8988T (cell line): ENCODE measurements around the gene CXCL9.
"Not testable (repeated sequence)": the region's sequence is repeated elsewhere in the genome, so short reads cannot be mapped to it uniquely, and the experiment has no call there.

ENCODE experiments used
- DNase-seq: peaks from one replicate; pipeline ENCODE4 v3.0.0; 2011

The CXCL9 gene

DNA sequence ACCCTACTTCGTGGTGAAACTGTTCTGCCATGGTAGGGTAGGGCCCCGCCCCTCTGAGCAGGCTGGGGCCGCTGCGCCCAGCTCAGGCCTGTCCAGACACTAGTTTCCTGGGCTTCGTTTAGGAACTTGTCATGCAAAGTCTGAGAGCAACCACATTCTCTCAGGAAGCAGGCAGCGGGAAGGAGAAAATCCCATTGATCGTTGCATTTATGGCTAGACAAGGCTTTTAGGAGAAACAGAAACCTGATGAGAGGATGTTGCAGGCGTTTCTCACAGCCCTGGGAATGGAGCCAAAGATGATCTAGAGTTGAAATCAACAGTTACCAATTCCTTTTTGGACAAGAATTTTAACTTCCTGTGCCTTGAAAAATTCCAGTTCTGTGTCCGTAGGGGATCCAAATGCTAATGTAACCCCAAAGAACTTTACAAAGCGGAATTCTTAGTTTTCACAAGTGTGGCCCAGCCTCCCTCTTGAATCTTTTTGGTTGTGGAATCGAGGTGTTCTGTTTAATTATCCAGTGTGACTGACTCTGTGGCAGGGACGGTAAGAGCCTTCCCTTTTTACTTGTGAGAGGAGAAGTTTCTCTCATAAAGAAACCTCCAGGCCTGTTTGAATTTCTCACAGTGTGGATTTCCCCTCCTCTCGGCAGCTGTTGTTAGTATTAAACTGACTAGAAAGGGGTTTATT lies 4.5 kb upstream of the CXCL9 start:
- no peak for DNase-seq

GRCh38 chr4:76011018-76011670 lies 3.8 kb upstream of the CXCL9 start:
- no peak for DNase-seq

GRCh38 chr4:76010576-76010975 lies 3.3 kb upstream of the CXCL9 start:
- DNase-seq, result no peak

- no peak for DNase-seq
Observed at GRCh38 chr4:76009311-76009710, 2.0 kb upstream of the CXCL9 start.

- no peak for DNase-seq
Observed at GRCh38 chr4:76003620-76004019, 3.7 kb downstream of the CXCL9 start.

DNA sequence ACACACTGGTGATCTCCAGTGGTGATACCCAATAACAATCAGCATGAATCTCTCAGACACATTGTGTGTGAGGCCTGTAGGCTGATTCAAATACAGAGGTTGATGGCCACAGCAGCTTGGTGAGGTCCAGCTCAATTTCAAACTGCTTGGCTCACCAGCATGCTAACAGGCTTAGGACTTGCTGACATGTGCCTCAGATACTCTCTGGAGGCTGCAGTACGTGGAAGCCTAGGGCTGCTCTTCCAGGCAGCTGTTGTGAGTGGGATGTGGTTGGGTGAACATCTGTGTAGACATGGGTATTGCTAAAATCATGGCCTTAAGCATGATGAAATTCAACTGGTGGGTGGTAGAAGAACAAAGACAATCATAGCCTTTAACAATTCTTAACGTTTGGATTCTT lies 4.3 kb downstream of the CXCL9 start:
- DNase-seq, result no peak

- no peak for DNase-seq
Observed at GRCh38 chr4:76002176-76002575, 5.1 kb downstream of the CXCL9 start.

GRCh38 chr4:76001700-76002099 lies 5.6 kb downstream of the CXCL9 start:
- DNase-seq, result no peak

DNA sequence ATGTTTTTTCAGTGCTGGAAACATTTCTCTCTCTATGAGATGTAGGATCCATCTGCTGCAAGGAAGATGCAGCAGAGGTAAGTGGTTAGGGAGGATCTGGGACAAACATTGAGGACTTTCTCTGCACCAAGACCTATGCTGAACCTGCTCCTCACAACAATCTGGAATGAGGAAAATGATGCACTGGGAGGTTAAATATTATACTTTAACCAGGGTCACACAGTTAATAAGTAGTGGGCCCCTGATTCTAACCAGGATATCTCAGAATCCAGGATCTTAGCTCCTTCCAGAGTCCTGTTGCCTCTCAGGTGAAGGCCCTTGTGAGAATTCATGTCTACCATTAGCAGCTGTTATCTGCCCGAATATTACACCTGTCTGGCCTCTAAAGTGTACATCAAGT lies 7.0 kb downstream of the CXCL9 start:
- no peak for DNase-seq

- not testable (repeated sequence) for DNase-seq
Observed at GRCh38 chr4:75998525-75999147, 8.7 kb downstream of the CXCL9 start.

DNA sequence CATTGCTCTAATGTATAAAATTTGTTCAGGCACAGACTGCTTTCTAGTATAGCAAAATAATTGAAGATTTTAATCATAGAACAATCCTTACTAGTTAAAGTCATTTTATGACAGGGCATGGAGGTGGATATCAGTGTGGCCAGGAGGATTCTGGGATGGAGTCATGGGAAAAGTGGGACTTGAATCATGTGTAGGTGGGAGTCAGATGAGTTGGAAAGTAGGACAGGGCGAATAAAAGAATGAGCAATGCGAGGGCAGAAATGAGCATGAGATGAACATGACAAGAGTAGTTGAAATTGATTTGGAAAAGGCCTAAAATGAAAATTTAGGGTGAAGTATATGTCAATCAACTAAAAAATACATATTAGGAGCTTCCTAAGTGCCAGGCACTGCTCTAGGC lies 9.4 kb downstream of the CXCL9 start:
- DNase-seq, result no peak

GRCh38 chr4:75997081-75997480 lies 10.2 kb downstream of the CXCL9 start:
- no peak for DNase-seq

DNA sequence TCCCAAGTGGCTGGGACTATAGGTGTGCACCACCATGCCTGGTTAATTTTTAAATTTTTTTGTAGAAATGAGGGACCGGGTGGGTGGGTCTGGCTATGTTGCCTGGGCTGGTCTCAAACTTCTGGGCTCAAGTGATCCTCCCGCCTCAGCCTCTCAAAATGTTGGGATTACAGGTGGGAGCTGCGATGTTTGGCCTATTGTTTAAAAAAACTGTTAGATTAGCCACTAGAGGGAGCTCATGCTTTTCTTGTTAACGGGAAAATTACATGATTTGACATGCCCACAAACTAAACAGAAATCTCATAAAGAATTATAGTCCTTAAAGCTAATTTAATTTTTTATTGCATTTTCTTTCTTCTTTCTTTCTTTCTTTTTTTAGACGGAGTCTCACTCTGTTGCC lies 11.6 kb downstream of the CXCL9 start:
- no peak for DNase-seq

- DNase-seq, result no peak
Observed at GRCh38 chr4:75992462-75992861, 14.8 kb downstream of the CXCL9 start.

DNA sequence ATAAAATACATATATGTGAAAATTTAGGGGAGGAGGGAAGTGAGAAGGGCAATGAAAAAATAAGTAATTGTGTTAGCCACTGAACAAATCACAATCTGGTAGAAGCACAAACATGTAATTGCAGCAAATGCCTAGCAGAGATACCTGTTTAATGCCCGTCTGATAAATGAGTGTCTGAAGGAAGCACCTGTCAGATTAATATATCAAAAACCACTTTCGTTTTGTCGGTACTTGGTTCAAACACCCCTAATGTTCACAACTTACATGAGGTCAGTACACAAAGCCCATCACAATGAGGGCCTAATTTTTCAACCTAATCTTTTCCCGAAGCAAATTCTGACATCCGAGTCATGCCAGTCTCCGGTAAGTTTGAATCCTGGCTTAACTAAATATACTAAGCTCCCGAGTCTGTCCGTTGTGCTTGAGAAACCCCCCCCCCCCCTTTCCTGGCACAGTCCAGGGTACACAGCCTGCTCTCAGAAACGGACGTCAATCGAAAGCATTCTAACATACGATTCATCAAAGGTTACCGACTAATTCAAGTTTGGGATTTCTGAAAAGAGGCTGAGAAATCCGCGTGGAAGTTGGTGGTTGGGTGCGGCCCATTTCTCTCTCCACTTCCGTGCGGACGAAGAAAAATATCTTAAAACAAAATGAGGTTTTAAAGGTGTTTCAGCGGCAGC lies 17.3 kb downstream of the CXCL9 start:
- DNase-seq, result no peak

DNA sequence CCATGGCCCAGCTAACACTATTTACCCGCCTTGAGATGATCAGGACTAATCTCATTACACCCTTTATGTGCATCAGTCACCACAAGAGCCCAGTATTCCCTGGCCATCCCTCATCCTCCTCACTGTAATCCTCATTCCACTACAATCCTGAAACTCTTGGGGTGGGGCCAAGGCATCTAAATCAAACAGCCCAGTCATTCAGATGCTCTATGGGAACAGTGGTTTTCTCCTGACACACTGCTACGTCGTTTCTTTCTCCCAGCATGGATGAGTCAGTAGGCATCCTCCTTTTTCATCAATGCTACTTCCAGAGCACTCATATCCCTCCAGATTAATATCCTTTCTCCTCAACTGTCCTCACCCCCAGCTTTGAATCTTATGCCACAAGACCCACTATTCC lies 22.2 kb downstream of the CXCL9 start:
- no peak for DNase-seq

DNA sequence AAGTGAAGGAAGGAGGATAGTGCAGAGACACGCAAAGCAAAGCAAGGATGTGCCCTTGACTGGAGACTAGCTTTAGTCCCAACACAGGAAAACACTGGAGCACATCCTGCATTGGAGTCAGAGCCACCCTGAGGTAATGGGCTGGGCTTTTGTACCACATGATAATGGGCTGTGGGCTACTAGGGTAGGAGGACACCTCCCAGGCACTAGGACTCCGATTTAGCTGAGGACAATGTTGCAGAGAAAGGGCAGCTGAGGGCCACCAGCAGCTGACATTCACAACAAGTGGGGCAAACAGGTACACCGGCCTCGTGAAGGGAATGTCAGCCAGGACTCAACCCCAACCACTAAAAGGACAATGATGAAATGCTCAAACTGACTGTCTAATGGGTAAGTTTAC lies 26.7 kb downstream of the CXCL9 start:
- no peak for DNase-seq

GRCh38 chr4:75976177-75976576 lies 31.1 kb downstream of the CXCL9 start:
- DNase-seq, result no peak

DNA sequence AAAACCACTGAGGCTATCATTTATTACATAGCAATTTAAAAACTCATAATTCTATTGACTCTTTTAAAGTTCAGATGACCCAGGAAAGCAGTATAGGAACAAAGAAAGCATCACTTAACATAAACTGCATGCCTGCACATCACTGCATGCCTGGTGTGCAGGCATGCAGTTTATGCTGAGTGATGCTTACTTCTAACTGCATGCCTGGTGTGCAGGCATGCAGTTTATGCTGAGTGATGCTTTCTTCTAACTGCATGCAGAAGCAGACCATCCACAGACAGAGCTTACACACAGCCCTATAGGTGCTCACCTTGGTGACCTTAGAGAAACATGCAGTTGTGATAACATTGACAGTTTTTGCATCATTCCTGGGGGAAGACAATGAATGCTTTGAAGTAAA lies 33.5 kb downstream of the CXCL9 start:
- no peak for DNase-seq

DNA sequence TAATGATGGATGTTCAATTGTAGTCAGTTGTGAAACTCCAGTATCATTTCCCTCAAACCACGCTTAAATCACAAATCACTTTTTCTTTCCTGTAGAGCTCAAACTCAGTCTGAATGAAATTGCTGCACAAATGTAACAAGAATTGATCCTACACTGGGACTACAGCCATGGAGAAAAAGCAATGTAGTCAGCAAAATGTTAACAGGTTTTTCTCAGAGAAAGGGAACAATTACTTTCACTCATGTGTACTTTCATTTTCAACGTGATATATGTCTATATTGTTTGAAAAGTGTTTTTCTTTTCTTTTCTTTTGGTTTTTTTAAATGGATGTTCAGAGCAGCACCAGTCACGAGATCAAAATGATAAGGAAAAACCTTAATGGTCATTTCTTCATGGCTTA lies 39.2 kb downstream of the CXCL9 start:
- DNase-seq, result no peak

DNA sequence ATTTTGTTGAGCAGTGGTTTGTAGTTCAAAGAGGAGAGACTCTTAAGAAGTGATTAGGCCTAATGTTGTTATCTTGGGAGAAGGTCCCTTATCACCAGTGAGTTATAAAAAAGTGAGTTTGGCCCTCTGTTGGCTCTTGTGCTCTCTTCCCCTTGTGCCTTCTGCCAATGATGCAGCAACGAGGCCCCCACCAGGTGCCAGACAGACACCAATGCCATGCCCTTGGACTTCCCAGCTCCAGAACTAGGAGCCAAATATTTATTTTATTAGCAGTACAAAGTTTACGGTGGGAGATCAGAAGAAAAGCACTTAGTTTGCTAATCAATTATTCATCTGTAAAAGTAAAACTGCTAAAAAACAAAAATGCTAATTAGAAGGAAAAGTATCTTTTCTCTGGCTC lies 43.8 kb downstream of the CXCL9 start:
- no peak for DNase-seq

- not testable (repeated sequence) for DNase-seq
Observed at GRCh38 chr4:75962072-75962471, 45.2 kb downstream of the CXCL9 start.

- DNase-seq, result not testable (repeated sequence)
Observed at GRCh38 chr4:75958546-75958945, 48.8 kb downstream of the CXCL9 start.

DNA sequence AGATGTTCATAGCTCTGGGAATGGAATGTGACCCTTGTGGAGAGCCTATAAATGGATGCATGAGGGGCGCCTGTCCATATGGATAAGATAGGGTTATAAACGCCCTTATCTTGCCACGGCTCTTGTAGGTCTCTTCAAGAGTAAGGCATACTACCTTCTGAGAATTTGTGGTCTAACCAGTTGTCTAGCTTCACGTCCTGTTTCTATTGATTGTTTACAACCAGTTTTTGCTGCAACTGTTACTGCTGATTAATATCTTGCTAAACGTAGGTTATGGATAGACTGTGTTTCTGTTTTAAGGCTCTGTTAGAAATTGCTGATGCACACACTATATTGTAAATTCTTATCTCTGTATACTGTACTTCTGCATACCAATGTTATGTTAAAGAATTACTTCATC lies 52.5 kb downstream of the CXCL9 start:
- not testable (repeated sequence) for DNase-seq
